SK-N-SH (cell line): ENCODE data around the gene PIK3R1. TPM values are rescaled to one million over a fixed set of nuclear protein-coding genes. Genes with fewer than 3 reads are reported as not detected.

Experiments
- CTCF ChIA-PET: fragments of 300-600, 350-600 bp; formaldehyde crosslinking; extraction: SDS; loops from one replicate; lab custom pipeline; 2021; lab: Yijun Ruan, JAX
- POLR2A ChIA-PET: fragments of 350-600 bp; sonication (Branson Sonifier 250); formaldehyde crosslinking; extraction: SDS; loops from one replicate; lab custom pipeline; 2020; ENCODE audit warnings: antibody characterized with exemption, inconsistent platforms; lab: Yijun Ruan, JAX
- DNase-seq: peaks from one replicate; pipeline ENCODE4 v3.0.0; 2012
- H2AFZ ChIP-seq: fragments of 200-600 bp; sonication (generic); 2 replicates; pipeline ENCODE4 v1.8.1; 2016; ENCODE audit warnings: antibody characterized with exemption, mild to moderate bottlenecking, low read depth
- H3F3A ChIP-seq: fragments of 200-600 bp; sonication (generic); replicated peaks from 2 replicates; pipeline ENCODE3; 2016; ENCODE audit warnings: antibody characterized with exemption, mild to moderate bottlenecking; ENCODE audit not compliant: insufficient read depth
- H3K27ac ChIP-seq, 2 experiments: fragments of 200-500 bp in 1 of 2; fragments of 200-600 bp in 1 of 2; sonication (Bioruptor generic) in 1 of 2; sonication (generic), shearing (Covaris generic) in 1 of 2; 2 replicates each; pipeline versions ENCODE4 v1.5.1 to v1.6.1; 2014 to 2016; ENCODE audit warnings: low read depth in 2 of 2, inconsistent platforms in 1 of 2, low read length in 1 of 2, mild to moderate bottlenecking in 1 of 2, mixed read lengths in 1 of 2
- H3K27me3 ChIP-seq: fragments of 200-600 bp; sonication (generic), shearing (Covaris generic); 2 replicates; pipeline ENCODE4 v1.6.1; 2016; ENCODE audit warnings: mixed run types; ENCODE audit not compliant: insufficient read depth
- H3K36me3 ChIP-seq, 2 experiments: fragments of 200-500 bp in 1 of 2; fragments of 200-600 bp in 1 of 2; sonication (Bioruptor generic) in 1 of 2; sonication (generic) in 1 of 2; replicated peaks in 1 of 2; 2 replicates each; pipeline versions ENCODE3 to v1.5.1; 2014 to 2016; ENCODE audit warnings: low read length in 1 of 2, mild to moderate bottlenecking in 1 of 2; ENCODE audit not compliant: insufficient read depth in 2 of 2, control insufficient read depth in 1 of 2
- H3K4me1 ChIP-seq, 2 experiments: fragments of 200-500 bp in 1 of 2; fragments of 200-600 bp in 1 of 2; sonication (Bioruptor generic) in 1 of 2; sonication (generic), shearing (Covaris generic) in 1 of 2; 2 replicates each; pipeline versions ENCODE4 v1.5.1 to v1.6.1; 2014 to 2016; ENCODE audit warnings: low read depth in 1 of 2, low read length in 1 of 2, mixed run types in 1 of 2; ENCODE audit not compliant: insufficient read depth in 2 of 2, control insufficient read depth in 1 of 2
- H3K4me2 ChIP-seq: fragments of 200-600 bp; sonication (generic), shearing (Covaris generic); 2 replicates; pipeline ENCODE4 v1.6.1; 2017; ENCODE audit warnings: mixed run types
- H3K4me3 ChIP-seq, 2 experiments: fragments of 200-500 bp in 1 of 2; fragments of 200-600 bp in 1 of 2; sonication (Bioruptor generic) in 1 of 2; sonication (generic), shearing (Covaris generic) in 1 of 2; 2 replicates each; pipeline versions ENCODE4 v1.5.1 to v1.8.1; 2014 to 2016; ENCODE audit warnings: low read depth in 2 of 2, inconsistent platforms in 1 of 2, low read length in 1 of 2, mild to moderate bottlenecking in 1 of 2, mixed read lengths in 1 of 2, moderate library complexity in 1 of 2
- H3K79me2 ChIP-seq: fragments of 200-600 bp; sonication (generic); 2 replicates; pipeline ENCODE4 v1.8.1; 2017; ENCODE audit warnings: mild to moderate bottlenecking; ENCODE audit not compliant: insufficient read depth
- H3K9ac ChIP-seq: fragments of 200-600 bp; sonication (generic); 2 replicates; pipeline ENCODE4 v1.6.1; 2017; ENCODE audit warnings: mixed run types
- H3K9me2 ChIP-seq: fragments of 200-600 bp; sonication (generic); 2 replicates; pipeline ENCODE4 v1.6.1; 2017; ENCODE audit warnings: mixed run types
- H3K9me3 ChIP-seq: fragments of 200-600 bp; sonication (generic); 2 replicates; pipeline ENCODE4 v1.6.1; 2017; ENCODE audit warnings: mixed run types, mild to moderate bottlenecking, moderate library complexity
- H4K20me1 ChIP-seq: fragments of 200-600 bp; sonication (generic); 2 replicates; pipeline ENCODE4 v1.6.1; 2017; ENCODE audit warnings: mild to moderate bottlenecking, mixed run types; ENCODE audit not compliant: insufficient read depth
- EP300 ChIP-seq, 2 experiments: IDR thresholded peaks; 2 replicates each; pipeline versions ENCODE4 v1.4.0 to v1.6.1; 2012; ENCODE audit warnings: borderline replicate concordance in 1 of 2, low read depth in 1 of 2, low read length in 1 of 2
- FOSL2 ChIP-seq: IDR thresholded peaks from 2 replicates; pipeline ENCODE4 v1.4.0; 2012; ENCODE audit warnings: low read depth, mild to moderate bottlenecking, moderate library complexity, borderline replicate concordance
- GATA2 ChIP-seq: sonication (generic); formaldehyde crosslinking; IDR thresholded peaks from 2 replicates; pipeline ENCODE4 v1.5.0; 2020; ENCODE audit warnings: mild to moderate bottlenecking, missing genetic modification reagents
- MEF2A ChIP-seq: IDR thresholded peaks from 2 replicates; pipeline ENCODE4 v1.4.0; 2012; ENCODE audit warnings: low read depth, borderline replicate concordance
- MXI1 ChIP-seq: IDR thresholded peaks from 2 replicates; pipeline ENCODE4 v1.6.1; 2012; ENCODE audit warnings: mild to moderate bottlenecking, low read depth, low read length, improper control_type of control experiment
- NRF1 ChIP-seq: IDR thresholded peaks from 2 replicates; pipeline ENCODE4 v1.6.1; 2012; ENCODE audit warnings: low read depth, mild to moderate bottlenecking, low read length
- RCOR1 ChIP-seq: fragments of 150-350 bp; IDR thresholded peaks from 2 replicates; pipeline ENCODE4 v1.6.1; 2017; ENCODE audit warnings: antibody characterized with exemption, low read length
- REST ChIP-seq: IDR thresholded peaks from 2 replicates; pipeline ENCODE4 v1.6.1; 2012; ENCODE audit warnings: mild to moderate bottlenecking, low read depth, low read length, moderate library complexity
- RFX5 ChIP-seq: IDR thresholded peaks from 2 replicates; pipeline ENCODE4 v1.6.1; 2012; ENCODE audit warnings: mild to moderate bottlenecking, improper control_type of control experiment, low read length
- RXRA ChIP-seq: IDR thresholded peaks from 2 replicates; pipeline ENCODE4 v1.4.0; 2012; ENCODE audit warnings: low read depth, mild to moderate bottlenecking, borderline replicate concordance
- SMC3 ChIP-seq: IDR thresholded peaks from 2 replicates; pipeline ENCODE4 v1.6.1; 2012; ENCODE audit warnings: low read depth, low read length, improper control_type of control experiment
- TCF12 ChIP-seq: IDR thresholded peaks from 2 replicates; pipeline ENCODE4 v1.4.0; 2012
- YY1 ChIP-seq: IDR thresholded peaks from 2 replicates; pipeline ENCODE4 v1.4.0; 2012; ENCODE audit warnings: low read depth, mild to moderate bottlenecking
- ZBTB33 ChIP-seq: IDR thresholded peaks from 2 replicates; pipeline ENCODE4 v1.4.0; 2012; ENCODE audit warnings: low read depth, borderline replicate concordance
- WGBS: methylation state at CpG from one replicate; pipeline ENCODE4 v1.1.6; 2017; ENCODE audit warnings: low lambda C conversion rate; 5-methylcytosine and 5-hydroxymethylcytosine counted together
- polyA plus RNA-seq, 3 experiments: library from polyadenylated mRNA; depleted of rRNA; stranded (reverse); fragments of >200 nt; gene quantifications; 2 replicates each; pipeline ENCODE4 v1.2.3, GENCODE V29; 2012
- TF ChIP-seq, protein P1 (sequence below): fragments of 200-600 bp; sonication (generic); IDR thresholded peaks from 2 replicates; pipeline ENCODE4 v1.6.1; 2017; ENCODE audit warnings: antibody characterized with exemption, mild to moderate bottlenecking, moderate library complexity

Gene PIK3R1
- polyA plus RNA-seq, 1 of the 3 experiments (the other 2 are of a cell fraction), result 2.0 TPM

- peak overlapping the region in 1 of 2 experiments; percentile 59; a peak in 2 of 4 replicates for H3K4me3 ChIP-seq
- 51% methylated on average over 4 of the region's 4 CpGs for WGBS
- no peak overlapping the region for H2AFZ ChIP-seq
- no peaks in the 10 kb centered on the region for H3K9me3 ChIP-seq
- peaks cover 15% of the 10 kb centered on the region for H3F3A ChIP-seq
- H3K36me3 ChIP-seq, result peaks cover 25 to 28% of the 10 kb centered on the region in 2 experiments
- no peaks in the 10 kb centered on the region; the same call in 1 of the 2 replicates for H4K20me1 ChIP-seq
- CTCF ChIA-PET, result interaction anchor here (0.5 to 1.3 kb wide), 4 partner anchors 51 to 718 kb away, joined by 3 to 6 read pairs (median 3); no protein-coding TSS in a partner anchor
- H3K27ac ChIP-seq, result peak overlapping the region in 1 of 2 experiments; percentile 97; a peak in 2 of 4 replicates
- H3K9me2 ChIP-seq, result no peaks in the 10 kb centered on the region
- peaks cover 7 to 17% of the 10 kb centered on the region in 2 experiments; a peak in 3 of 4 replicates for H3K4me1 ChIP-seq
- POLR2A ChIA-PET, result interaction anchor here (0.6 to 1.0 kb wide), 5 partner anchors 125 to 678 kb away, joined by 3 to 7 read pairs (median 3); no protein-coding TSS in a partner anchor
- no peak for TF ChIP-seq MEF2A
- TF ChIP-seq GATA2, result no peak
- peak; percentile 82 for TF ChIP-seq MXI1
- TF ChIP-seq RFX5, result peak; percentile 78
- TF ChIP-seq, protein P1, sequence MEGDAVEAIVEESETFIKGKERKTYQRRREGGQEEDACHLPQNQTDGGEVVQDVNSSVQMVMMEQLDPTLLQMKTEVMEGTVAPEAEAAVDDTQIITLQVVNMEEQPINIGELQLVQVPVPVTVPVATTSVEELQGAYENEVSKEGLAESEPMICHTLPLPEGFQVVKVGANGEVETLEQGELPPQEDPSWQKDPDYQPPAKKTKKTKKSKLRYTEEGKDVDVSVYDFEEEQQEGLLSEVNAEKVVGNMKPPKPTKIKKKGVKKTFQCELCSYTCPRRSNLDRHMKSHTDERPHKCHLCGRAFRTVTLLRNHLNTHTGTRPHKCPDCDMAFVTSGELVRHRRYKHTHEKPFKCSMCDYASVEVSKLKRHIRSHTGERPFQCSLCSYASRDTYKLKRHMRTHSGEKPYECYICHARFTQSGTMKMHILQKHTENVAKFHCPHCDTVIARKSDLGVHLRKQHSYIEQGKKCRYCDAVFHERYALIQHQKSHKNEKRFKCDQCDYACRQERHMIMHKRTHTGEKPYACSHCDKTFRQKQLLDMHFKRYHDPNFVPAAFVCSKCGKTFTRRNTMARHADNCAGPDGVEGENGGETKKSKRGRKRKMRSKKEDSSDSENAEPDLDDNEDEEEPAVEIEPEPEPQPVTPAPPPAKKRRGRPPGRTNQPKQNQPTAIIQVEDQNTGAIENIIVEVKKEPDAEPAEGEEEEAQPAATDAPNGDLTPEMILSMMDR, result no peak
- no peak for TF ChIP-seq FOSL2
- 0 out of 4 replicates have a peak, but pooled peaks of 1 of the 2 experiments have one; percentile 14 for TF ChIP-seq EP300 (IDR thresholded peaks at IDR 0.05; ENCODE audit: borderline replicate concordance in 1 of 2, low read depth in 1 of 2, low read length in 1 of 2)
- H3K79me2 ChIP-seq, result no peaks in the 10 kb centered on the region
- no peaks in the 10 kb centered on the region for H3K27me3 ChIP-seq
- H3K9ac ChIP-seq, result no peak overlapping the region
- DNase-seq, result peak; percentile 60
- H3K4me2 ChIP-seq, result no peak overlapping the region
Observed at GRCh38 chr5:68290260-68290674, 74.7 kb downstream of the PIK3R1 start.

GRCh38 chr5:68290847-68291246, 75.3 kb downstream of the PIK3R1 start:
- Histone ChIP-seq H2AFZ (no peak overlapping the region), H3K9me3 (no peaks in the 10 kb centered on the region), H3K9ac (no peak overlapping the region), H3K4me2 (no peak overlapping the region), H3K27ac (peak overlapping the region in 1 of 2 experiments; percentile 97; a peak in 2 of 4 replicates), H3K4me1 (peaks cover 7 to 17% of the 10 kb centered on the region in 2 experiments; a peak in 3 of 4 replicates), H3K36me3 (peaks cover 27 to 33% of the 10 kb centered on the region in 2 experiments), H3K4me3 (peak overlapping the region in 1 of 2 experiments; percentile 59; a peak in 1 of 4 replicates), H3K27me3 (no peaks in the 10 kb centered on the region), H4K20me1 (no peaks in the 10 kb centered on the region; the same call in 1 of the 2 replicates), H3F3A (peaks cover 13% of the 10 kb centered on the region), H3K79me2 (no peaks in the 10 kb centered on the region), H3K9me2 (no peaks in the 10 kb centered on the region)
- 47% methylated on average over 3 of the region's 3 CpGs for WGBS
- POLR2A ChIA-PET, result interaction anchor here (0.7 to 1.0 kb wide), 2 partner anchors 124 to 139 kb away, joined by 3 read pairs; no protein-coding TSS in a partner anchor
- CTCF ChIA-PET, result interaction anchor here (0.5 to 1.8 kb wide), 6 partner anchors 10 to 717 kb away, joined by 3 to 6 read pairs (median 3); no protein-coding TSS in a partner anchor
- DNase-seq, result no peak
- TF ChIP-seq REST (no peak), NRF1 (no peak), TCF12 (no peak), RCOR1 (no peak), GATA2 (no peak), ZBTB33 (no peak), YY1 (no peak), RXRA (no peak), SMC3 (no peak)
